ENCODE data around the gene AZU1. TPM values are rescaled to one million over a fixed set of nuclear protein-coding genes. Genes with fewer than 3 reads are reported as not detected.

Gene AZU1
- total and polyA plus RNA-seq, 2 of the 8 experiments (the other 6 are each of a cell fraction or from before 2014, with no cell fraction given): 0.80 to 1.3 TPM

GRCh38 chr19:850979-851335 lies 23.3 kb downstream of the AZU1 start (continued):
- no peak for TF ChIP-seq RFX5 (IDR thresholded peaks at IDR 0.05; ENCODE audit: borderline replicate concordance, low read depth, low read length)
- no peak for TF ChIP-seq CREB1 (IDR thresholded peaks at IDR 0.05)
- TF ChIP-seq, protein P1, sequence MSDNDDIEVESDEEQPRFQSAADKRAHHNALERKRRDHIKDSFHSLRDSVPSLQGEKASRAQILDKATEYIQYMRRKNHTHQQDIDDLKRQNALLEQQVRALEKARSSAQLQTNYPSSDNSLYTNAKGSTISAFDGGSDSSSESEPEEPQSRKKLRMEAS (IDR thresholded peaks at IDR 0.05): no peak
